Measurements from ENCODE around the gene VEGFC.

Gene VEGFC

DNA sequence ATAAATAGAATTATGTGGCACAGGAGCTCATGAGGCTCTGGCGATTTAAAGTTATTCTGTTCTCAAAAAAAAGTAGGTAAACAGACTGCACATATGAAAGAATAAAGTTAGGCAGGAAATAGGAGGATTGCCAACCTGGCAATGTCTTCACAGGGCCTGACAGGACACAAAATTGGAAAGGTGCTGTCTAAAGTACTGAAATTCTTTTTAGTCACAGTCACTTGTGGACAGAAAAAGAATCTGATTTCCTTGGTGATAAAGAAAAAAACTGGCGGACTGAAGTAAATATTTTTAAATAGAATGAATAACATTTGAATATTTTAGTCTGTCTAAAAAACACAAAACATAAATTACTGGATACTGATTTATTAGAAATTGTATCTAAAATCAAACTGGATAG lies 124.4 kb downstream of the VEGFC start:
- no peak for DNase-seq

- DNase-seq, result no peak
These were observed 127.8 kb downstream of the VEGFC start for GRCh38 chr4:176664964-176665363.

DNA sequence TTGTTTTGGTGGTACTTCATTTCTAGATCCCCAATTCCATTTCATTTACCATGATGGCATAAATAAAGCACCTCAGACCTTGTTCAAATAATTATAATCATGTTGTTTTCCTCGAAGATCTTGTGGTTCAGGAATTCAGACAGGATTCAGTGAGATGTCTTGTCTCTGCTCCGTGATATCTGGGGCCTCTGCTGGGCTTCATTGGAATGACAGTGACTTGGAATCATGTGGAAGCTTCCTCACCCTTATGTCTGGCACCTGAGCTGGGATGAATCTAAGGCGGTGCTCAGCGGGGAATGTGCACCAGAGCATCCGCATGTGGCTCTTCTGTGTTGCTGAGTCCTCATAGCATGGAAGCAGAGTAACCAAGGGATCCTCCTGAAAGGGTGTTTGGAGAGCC lies 132.2 kb downstream of the VEGFC start:
- no peak for DNase-seq

DNA sequence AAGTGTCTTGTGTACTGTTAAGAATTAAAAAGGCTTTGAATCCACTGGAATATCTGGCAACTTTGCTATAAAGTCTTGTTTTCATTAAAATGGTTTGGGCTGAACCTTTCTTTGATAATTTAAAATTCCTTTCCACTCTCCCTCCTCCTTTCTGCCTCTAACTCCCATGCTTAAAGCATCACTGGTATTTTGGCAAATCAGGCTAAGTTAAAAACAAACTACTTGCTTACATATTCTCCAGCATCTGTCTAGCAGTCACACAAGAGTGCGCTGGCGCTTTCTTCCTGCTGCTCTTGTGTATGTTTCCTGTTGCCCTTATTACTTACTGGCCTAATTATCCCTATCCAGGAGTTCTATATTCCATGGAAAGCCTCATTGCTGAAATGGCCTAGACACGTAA lies 136.6 kb downstream of the VEGFC start:
- no peak for DNase-seq

- no peak for DNase-seq
These were observed 138.0 kb downstream of the VEGFC start for GRCh38 chr4:176654565-176655216.

DNA sequence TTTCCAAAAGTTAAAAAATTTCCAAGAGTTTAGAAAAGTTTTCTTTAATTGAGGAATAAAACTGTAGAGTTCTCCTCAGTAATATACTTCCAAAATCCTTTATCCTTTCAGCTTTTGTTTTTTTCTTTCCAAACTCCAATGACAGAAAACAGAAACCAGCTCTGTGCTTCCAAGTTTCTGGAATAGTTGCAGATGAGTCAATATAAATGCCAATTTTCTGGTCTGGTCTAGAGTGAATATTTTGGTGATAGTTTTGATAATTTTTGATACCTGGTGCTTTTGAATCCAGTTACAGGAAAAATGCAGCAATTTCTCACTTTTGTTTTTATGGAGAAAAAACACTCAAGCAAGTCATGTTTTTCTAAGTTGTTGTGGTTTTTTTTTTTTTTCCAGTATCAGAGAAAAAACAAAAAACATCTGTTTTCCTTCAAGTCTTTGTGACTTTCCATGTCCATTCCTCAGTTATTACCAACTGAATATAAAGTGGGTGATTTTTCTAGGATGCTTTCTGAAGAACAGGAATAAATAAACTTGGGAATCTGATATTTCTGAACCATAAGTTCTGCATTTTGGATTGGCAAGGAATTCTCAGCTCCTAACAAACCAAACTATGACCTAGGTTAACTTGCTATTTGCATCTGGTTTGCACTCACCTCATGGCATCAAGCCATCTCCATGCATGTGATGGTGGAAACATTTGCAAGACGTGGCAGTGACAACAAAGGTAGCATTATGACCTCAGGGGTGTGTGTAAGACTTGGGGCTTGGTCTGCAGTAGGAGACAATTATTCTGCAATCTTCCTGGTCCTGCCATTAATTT lies 139.1 kb downstream of the VEGFC start:
- no peak for DNase-seq

DNA sequence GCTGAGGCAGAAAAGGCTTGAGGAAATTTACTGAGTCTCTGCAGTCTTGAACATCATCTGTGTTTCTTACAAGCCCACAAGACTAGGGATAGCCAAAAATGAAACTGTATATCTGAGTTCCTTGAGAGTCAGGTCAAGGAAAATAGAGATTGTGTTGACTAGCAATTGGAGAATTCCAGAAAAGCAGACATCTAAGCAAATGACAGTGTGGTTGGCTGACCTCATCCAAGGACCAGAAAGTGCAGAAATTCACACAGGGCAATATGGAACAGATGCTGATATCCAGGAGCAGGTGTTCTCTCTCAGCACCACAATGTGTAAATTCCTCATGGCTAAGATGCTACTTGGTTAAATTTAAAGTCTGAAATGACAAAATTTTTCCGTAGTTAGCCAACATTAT lies 146.4 kb downstream of the VEGFC start:
- DNase-seq, result no peak

- DNase-seq, result no peak
These were observed 147.3 kb downstream of the VEGFC start for GRCh38 chr4:176645246-176645960.

DNA sequence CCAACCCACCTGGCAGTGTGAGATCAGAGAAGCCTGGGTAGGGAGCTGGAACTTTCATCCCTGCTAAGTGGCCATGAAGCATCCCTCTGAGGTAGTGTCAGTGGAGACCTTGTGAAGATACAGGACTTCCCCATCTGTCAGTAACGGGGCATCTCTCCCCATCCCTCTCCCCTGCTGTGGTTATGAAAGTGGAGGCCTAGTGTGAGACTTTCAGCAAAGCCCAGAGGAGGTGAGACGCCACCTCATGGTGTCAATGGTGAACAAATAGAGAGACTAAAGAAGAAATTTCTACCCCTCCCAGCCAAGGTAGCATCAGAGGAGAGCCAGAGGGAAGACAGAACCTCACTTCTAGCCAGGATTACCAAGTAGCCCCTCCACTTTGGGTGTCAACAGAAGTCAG lies 150.2 kb downstream of the VEGFC start:
- no peak for DNase-seq

DNA sequence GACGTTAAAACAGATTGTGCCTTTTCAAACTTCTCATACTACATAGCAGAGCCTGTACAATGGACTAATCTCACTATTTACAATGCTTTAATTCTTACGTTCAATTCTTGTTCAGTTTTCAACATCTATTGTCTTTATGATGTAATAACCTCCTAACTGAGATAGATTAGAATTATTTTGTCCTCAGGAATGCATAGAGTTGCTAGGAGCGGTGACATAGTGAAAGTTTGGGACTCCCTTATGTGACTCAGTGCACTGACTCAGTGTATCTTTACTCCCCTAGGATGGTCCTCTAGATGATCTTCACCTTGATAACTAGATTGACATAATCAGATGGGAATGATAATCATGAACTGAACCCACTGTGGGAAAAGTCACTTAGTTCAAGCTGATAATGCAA lies 151.5 kb downstream of the VEGFC start:
- no peak for DNase-seq

- DNase-seq, result no peak
These were observed 153.7 kb downstream of the VEGFC start for GRCh38 chr4:176638992-176639391.

DNA sequence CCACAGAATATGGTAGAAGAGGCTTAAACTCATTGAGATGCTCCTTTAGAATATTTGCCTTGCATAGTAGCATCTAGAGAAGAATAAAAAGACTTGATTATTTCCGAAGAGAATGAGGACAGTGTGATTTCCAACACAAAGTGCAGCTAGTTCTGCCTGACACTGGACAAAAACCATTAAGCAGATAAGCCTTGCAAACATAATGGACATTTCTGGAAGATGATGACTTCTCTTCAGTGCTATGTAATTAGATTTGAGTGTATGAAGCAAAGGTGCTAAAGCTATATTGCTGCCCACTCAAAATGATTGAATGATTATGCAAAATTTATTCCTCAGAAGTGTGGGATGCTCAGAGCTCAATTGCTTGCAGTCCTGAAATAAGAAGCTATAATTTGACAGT lies 156.4 kb downstream of the VEGFC start:
- no peak for DNase-seq

DNA sequence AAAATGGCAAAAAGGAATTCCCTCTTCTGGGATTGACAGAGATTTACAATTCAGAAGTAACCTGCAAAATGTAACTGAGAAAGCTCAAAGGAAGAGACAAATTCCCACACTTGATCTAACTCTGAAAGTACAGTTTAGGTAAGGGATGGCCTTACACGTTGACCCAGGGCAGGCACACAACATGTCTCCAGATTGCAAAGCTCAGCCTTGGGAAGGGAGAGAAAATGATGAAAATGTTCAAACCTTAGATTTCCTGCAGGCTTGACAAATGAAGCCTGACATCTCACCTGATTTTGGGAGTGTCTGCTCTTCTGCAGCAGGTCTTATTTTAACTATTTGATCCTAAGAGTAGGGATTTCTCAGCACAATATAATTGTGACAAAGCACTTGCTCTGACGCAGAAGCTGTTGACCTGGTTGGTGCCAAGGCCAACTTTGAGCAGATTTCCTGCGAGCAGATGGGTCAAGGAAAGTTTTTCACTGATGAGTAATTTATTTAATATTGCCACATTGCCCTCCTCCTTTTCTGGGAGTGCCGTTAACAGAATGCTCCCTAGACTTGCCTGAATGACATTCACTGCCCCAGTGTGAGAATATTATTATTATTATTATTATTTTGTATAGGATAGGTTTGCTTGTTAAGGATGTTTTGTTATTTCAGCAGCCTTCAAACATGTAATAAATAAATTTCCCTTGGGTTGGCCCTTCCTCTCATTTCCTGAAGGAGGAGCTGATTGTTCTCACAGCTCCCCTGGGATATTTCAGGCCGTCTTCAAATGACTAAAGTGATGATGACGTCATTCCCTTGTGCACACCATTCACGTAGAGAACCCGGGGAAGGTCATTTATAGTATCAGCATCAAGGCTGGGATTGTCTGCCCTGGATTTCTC lies 157.1 kb downstream of the VEGFC start:
- no peak for DNase-seq

Measured in NCI-H2081 (cell line).